SK-MEL-5 (cell line): ENCODE measurements around the gene THAP5. TPM values are rescaled to one million over a fixed set of nuclear protein-coding genes. Genes with fewer than 3 reads are reported as not detected.
"Not testable (repeated sequence)": the region's sequence is repeated elsewhere in the genome, so short reads cannot be mapped to it uniquely, and the experiment has no call there.

Source experiments
- DNase-seq: peaks from one replicate; pipeline ENCODE4 v3.0.0-alpha.2; 2016; ENCODE audit warnings: low read depth, low spot score
- in situ Hi-C: cut with HindIII; loops from 2 replicates; pipeline ENCODE4 v1.10.0; 2016; ENCODE audit warnings: low sequenced_read_pairs, high pct_unique_total_duplicates, low pct_unique_long_range_greater_than_20kb
- total RNA-seq: library from RNA; depleted of rRNA; stranded (reverse); fragments of >200 nt; shearing (Covaris generic); gene quantifications from 2 replicates; pipeline ENCODE4 v1.2.3, GENCODE V29; 2014

The THAP5 gene
- total RNA-seq, 1 experiment from 2014 or later: 52.7 TPM

DNA sequence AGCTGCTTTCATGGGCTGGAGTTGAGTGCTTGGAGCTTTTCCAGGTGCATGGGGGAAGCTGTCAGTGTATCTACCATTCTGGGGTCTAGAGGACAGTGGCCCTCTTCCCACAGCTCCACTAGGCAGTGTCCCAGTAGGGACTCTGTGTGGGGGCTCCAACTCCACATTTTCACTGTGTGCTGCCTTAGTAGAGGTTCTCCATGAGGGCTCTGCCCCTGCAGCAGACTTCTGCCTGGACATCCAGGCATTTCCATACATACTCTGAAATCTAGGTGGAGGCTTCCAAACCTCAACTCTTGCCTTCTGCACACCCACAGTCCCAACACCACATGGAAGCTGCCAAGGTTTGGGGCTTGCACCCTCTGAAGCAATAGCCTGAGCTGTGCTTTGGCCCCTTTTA is 12.8 kb downstream of the THAP5 start:
- DNase-seq, in situ Hi-C loops: not testable (repeated sequence)

DNA sequence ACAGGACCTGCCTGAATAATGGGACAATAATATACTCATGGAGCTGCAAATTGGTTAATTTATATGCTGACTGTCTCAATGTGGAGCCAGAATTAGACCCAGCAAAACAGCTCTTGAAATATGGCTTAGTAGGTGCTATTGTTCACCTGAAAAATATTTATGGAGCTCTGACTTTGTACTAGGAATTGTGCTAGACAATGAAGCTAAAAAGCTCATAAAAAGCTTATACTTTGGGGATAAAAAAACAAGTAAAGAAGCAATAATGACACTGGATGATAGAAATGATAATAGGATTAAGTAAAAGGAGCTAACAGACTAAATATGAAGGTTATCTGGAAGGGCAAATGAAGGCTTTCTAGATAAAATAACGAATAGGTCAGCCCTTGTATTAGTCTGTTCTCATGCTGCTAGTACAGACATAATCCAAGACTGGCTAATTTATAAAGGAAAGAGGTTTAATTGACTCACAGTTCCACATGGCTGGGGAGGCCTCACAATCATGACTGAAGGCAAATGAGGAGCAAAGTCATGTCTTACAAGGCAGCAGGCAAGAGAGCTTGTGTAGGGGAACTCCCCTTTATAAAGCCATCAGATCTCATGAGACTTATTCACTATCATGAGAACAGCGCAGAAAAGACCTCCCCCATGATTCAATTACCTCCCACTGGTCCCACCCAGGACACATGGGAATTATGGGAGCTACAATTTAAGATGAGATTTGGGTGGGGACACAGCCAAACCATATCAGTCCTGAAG is 21.2 kb downstream of the THAP5 start:
- in situ Hi-C loops, DNase-seq: not testable (repeated sequence)

DNA sequence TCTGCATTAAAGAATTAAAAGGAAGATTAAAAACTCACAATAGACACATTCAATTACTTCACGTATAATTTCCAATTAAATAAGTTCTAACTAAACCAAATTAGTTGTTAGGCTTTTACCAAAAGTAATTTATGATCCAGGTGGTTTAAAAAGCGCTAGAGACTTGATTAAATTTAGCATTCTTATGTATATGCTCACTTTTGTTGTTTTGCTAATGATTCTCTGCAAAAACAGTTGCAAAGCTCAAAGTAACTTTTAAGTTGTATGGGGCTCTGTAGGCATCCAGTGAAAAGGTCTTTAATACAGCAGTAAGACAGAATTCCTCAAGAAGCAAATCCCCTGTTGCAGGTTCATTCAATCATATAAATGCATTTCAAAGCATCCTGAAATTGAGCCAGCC is 28.0 kb downstream of the THAP5 start:
- DNase-seq: no peak
- in situ Hi-C loops: no loop called here

DNA sequence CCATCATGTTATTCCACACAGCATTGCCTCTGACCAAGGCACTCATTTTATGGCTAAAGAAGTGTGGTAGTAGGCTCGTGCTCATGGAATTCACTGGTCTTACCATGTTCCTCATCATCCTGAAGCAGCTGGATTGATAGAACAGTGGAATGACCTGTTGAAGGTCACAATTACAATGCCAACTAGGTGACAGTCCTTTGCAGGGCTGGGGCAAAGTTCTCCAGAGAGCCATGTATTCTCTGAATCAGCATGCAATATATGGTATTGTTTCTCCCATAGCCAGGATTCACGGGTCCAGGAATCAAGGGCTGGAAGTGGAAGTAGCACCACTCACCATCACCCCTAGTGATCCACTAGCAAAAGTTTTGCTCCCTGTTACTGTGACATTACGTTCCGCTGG is 30.8 kb downstream of the THAP5 start:
- DNase-seq, in situ Hi-C loops: not testable (repeated sequence)

DNA sequence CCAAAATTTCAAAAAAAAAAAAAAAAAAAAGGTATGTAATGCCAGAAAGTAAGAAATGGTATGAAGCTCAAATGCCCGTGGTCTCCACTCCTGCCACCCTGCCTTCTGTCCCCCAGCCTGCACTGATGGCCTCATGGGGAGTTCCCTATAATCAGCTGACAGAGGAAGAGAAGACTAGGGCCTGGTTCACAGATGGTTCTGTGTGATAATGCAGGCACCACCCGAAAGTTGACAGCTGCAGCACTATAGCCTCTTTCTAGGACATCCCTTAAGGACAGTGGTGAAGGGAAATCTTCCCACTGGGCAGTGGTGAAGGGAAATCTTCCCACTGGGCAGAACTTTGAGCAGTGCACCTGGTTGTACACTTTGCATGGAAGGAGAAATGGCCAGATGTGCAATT is 31.3 kb downstream of the THAP5 start:
- DNase-seq, in situ Hi-C loops: not testable (repeated sequence)

DNA sequence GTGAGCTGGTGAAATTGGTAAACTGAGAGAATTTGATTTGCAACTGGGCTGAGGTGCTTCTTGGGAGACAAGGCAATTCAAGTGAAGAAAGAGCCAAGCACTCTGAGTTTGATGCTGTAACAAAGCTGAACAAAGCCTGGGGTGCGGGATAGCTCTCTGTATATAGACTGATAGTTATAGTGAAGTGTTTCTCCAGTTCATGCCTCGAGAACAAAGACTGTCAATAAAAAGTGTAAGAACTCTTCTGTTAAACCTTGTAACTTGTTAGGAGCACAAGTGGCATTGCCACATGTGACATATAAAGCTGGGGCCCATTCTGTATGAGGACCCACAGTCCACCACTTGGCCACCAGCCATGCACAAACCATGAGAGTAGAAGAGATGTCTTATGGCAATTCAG is 32.3 kb downstream of the THAP5 start:
- DNase-seq: no peak
- in situ Hi-C loops: no loop called here

DNA sequence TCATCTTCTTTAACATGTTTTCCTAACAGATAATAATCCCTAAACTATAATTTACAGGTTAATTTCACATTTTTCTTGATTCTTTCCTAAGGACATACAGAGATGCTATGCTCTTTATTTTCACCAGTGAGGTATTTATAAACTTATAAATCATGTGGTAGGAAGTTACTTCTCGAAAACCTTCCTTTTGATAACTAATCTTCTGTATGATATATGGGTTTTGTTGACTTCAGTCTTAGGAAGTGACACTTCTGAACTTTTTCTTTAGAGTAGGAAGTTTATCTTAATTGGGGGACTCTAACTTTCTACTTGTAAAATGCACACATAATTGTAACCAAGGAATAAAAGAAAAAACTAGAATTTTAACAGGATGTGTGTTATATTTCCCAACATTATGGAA is 33.8 kb downstream of the THAP5 start:
- DNase-seq: no peak
- in situ Hi-C loops: no loop called here

DNA sequence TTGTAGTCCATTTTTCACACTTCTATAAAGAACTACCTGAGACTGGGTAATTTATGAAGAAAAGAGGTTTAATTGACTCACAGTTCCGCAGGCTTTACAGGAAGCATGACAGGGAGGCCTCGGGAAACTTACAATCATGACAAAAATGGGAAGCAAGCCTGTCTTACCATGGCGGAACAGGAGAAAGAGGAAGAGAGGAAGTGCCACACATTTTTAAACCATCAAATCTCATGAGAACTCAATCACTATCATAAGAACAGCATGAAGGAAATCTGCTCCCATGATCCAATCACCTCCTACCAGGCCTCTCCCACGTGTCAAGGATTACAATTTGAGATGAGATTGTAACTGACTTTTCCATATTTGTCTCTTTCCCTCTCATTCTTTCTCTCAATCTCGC is 34.2 kb downstream of the THAP5 start:
- DNase-seq: no peak
- in situ Hi-C loops: no loop called here

DNA sequence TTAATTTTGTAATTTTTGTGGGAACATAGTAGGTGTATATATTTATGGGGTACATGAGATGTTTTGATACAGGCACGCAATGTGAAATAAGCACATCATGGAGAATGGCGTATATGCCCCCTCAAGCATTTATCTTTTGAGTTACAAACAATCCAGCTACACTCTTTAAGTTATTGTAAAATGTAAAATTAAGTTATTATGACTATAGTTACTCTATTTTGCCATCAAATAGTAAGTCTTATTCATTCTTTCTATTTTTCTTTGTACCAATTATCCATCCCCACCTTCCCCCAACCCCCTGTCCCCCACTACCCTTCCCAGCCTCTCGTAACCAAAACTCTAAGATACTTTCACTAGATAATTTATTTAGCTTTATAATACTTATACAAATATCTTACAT is 35.8 kb downstream of the THAP5 start:
- no peak for DNase-seq

DNA sequence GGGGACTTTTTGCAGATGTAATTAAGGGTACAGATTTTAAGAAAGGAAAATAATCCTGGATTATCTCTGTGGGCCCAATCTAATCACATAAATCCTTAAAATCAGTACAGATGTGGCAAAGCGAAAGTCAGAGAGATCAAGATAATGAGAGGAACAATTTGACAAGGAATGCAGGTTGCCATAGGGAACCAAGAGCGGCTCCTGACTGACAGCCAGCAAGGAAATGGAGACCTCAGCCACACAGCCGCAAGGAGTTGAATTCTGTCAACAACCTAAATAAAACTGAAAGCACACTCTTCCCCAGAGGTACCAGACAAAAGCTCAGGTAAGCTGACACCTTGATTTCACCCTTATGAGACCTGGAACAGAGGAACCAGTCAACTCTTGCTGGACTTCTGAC is 40.2 kb downstream of the THAP5 start:
- no peak for DNase-seq
- in situ Hi-C loops: no loop called here

More for the DNA sequence above, 35.8 kb downstream of the THAP5 start:
- in situ Hi-C loops: no loop called here

DNA sequence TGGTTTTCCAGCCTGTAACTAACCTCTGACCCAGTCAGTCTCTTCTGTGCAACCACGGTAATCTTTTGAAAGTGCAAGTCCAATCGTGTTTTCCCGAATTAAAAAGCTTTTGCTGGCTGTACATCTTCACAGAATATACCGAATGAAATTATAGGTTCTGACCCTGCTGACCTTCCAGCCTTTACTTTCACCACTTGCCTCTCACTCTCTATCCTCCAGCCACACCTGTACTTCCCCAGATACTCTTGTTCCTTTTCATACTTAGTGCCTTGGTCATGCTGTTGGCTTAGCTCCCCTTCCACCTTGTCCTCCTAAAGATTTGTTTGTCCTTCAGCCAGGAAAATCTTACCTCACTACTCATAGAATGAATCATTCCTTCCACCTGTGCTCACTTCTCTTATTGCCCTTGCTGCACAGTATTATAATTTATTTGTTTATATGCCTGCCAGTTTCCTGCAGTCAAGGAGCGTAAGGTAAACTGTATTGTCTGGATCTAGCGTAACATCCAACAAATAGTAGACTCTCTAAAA is 41.3 kb downstream of the THAP5 start:
- in situ Hi-C loops: no loop called here

DNA sequence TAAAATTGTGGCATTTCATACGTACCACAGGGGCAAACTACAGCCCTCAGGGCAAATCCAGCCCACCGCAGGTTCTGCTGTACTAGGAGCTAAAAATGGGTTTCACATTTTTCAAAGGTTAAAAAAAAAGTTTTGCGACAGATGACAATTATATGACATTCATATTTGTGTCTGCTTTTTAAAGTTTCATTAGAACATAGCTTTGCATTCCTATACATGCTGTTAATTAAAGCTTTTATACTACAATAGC is 42.8 kb downstream of the THAP5 start:
- DNase-seq: no peak
- in situ Hi-C loops: no loop called here

More for the DNA sequence above, 41.3 kb downstream of the THAP5 start:
- no peak for DNase-seq

DNA sequence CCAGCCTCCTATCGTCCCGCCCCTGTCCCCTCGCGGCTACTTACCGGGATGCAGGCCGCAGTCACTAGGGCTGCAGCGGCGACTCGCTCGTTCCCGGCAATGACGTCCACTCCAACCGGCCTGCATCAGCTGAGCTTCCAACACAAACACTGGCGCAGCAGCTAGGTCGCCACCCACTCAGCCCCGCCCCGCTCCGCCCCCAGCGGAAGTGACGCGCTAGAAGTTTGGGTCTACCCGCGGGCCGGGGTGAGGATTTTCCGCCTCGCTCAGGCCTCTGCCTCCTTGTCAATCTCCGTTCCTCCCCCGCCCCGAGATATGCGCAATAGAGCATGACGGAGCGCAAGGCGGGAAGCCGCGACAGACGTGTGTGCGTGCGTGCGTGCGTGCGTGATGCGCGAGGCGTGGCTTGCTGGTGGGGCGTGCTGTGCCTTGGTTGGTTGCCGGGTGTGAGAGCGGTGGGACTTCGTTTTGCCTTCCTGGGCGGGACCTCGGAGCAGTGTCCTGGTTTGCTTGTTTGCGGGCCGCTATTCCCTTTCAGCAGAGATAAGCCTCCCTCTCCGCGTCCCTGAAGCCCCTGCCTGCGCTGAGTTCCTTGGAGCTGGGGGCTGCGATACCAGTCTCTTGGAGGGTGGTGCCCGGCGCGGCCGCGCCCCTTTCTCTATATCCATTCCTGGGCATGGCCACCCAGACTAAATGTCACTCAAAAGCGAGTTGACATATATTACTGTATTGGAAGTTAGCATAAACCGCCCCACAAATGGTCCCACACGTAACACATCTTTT is 43.3 kb downstream of the THAP5 start, which contains the start of gene PNPLA8:
TSS of gene PNPLA8 (minus strand) at position 151 of the 783 bp plus-strand sequence. CDS start 10,644 bp downstream, outside the sequence.
- DNase-seq: peak; percentile 100
- in situ Hi-C loops: no loop called here

DNA sequence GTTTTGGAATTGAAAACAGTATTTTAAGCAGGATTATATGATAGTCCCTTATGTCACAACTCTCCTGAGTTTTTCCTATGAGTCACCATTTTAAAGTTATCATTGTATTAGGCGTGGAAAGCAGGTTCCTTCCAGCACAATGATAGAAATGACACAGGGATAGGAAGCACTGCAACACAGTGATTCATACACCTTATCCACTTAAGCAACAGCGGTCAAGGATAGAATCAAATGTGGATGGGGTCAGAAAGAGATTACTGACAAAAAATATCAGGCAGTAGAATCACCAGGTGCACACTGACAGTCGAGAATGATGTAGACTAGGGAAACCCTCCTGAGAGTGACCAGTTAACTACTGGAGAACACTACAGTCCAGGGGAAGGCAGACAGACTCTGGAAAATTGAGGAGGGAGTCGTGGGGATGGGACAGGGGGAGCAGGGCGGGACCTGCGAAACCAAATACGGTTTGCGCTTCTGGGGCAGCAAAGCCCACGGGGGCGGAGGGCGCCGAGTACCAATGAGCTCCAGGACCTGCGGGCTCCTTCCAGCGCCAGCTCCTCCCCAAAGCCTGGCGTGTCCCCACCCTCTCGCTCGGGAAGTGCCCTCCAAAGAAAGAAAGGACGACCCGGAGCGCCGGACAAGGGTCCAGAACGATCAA is 44.0 kb downstream of the THAP5 start:
- DNase-seq: peak; percentile 92
- in situ Hi-C loops: no loop called here

DNA sequence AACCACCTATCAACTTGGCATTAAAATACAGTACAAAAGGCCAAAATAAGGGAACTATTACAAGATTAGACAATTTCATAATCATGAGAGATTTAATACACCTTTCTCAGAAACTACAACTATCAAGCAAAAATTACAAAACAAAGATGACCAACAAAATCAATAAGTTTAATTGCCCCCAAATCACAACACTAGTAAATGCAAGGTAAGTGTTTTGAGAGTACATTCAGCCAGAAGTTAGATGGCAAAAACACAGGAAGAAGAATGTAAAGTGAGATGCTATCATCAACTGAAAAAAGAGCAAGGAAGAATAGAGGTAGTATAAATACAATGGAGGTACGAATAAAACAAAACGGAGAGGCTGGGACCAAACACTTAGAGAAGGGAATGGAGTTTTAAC is 46.7 kb downstream of the THAP5 start:
- in situ Hi-C loops: no loop called here

DNA sequence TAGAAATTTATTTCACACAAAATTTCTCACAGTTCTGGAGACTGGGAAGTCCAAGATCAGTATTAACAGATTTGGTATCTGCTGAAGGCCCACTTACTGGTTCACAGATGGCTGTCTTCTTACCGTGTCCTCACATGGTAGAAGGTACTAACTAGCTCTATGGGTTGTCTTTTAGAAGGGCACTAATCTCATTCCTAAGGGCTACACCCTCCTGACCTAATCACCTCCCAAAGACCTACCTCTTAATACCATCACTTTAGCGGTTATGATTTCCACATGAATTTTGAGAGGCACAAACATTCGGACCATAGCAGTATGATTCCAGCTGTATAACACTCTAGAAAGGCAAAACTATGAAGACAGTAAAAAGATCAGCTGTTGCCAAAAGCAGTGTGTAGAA is 51.6 kb downstream of the THAP5 start:
- in situ Hi-C loops: no loop called here
- DNase-seq: no peak

More for the DNA sequence above, 46.7 kb downstream of the THAP5 start:
- DNase-seq: no peak

DNA sequence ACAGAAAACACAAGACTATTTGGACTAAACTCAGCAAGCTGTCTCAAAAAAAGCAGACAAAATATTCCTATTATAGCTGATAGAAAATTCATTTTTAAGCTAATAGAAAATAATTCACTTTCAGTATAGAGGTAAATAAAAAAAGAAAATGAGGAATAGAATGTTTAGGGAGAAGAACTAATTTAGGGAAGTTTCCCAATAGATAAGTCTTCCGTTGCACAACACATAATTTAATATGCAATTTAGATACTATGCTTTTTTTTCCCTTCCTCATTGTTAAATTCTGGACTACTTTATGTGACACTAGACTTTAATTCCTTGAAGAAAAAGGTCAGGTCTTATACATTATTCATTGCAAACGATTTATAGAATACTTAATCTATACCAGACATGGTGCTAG is 53.9 kb downstream of the THAP5 start:
- DNase-seq: no peak
- in situ Hi-C loops: no loop called here

DNA sequence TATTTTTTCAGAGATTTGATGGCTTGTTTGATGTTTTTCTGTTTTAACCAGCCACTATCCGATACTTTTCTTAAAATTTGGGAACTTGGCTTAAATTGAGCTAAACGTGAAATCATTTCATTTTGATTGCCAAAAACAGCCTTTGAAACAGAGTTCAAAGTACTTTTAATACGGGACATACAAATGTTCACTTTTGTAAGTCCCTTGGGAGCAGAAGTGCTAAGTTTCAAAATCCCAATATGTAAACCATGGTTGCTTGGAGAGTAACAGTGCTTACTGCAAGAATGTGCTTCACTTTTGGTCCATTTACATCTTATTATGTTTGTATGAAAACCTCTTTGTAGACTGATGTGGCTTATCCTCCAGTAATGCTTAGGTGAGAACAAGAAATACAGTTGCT is 54.5 kb downstream of the THAP5 start:
- DNase-seq: no peak

More for the DNA sequence above, 54.5 kb downstream of the THAP5 start:
- in situ Hi-C loops: no loop called here
